Astrocyte of the cerebellum (primary cell): ENCODE measurements around the gene GLCE.
A peak's percentile ranks its signal among the peaks of the same experiment; 100 is the strongest.

Experiments used
- DNase-seq: peaks from one replicate; pipeline ENCODE4 v3.0.0-alpha.2; 2011; ENCODE audit warnings: low read depth
- H3K4me3 ChIP-seq: 2 replicates; pipeline ENCODE4 v1.5.1; 2011; ENCODE audit warnings: mild to moderate bottlenecking, low read depth, low read length, moderate library complexity
- in situ Hi-C: cut with HindIII; loops from 2 replicates; pipeline ENCODE4 v1.10.0; 2017; ENCODE audit warnings: low sequenced_read_pairs
- TF ChIP-seq, protein P1 (sequence below): IDR thresholded peaks from 2 replicates; pipeline ENCODE4 v1.5.1; 2012; ENCODE audit warnings: low read length, low read depth, moderate library complexity, mild to moderate bottlenecking; ENCODE audit errors: missing control alignments

GLCE gene

DNA sequence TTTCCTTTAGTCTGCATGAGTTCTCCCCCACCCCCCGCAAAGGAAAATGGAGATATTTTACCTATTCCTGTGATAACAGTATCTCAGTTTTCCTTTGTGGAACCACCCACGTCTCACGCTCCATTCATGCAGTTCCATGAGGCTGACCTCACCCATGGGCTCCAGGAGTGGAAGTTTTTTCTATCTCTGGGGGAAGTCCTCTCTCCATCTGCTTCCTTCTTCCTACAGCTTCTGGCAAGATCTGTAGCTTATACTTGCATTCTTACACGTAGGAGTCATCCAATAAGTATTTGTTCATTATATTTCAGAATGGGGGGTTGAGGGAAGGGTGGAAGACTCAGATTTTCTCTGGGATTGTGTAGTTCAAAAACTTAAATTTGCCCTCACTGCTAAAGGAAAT lies 5.8 kb upstream of the GLCE start:
- peak; percentile 23 for DNase-seq
- in situ Hi-C loops: no loop called here
- TF ChIP-seq, protein P1, sequence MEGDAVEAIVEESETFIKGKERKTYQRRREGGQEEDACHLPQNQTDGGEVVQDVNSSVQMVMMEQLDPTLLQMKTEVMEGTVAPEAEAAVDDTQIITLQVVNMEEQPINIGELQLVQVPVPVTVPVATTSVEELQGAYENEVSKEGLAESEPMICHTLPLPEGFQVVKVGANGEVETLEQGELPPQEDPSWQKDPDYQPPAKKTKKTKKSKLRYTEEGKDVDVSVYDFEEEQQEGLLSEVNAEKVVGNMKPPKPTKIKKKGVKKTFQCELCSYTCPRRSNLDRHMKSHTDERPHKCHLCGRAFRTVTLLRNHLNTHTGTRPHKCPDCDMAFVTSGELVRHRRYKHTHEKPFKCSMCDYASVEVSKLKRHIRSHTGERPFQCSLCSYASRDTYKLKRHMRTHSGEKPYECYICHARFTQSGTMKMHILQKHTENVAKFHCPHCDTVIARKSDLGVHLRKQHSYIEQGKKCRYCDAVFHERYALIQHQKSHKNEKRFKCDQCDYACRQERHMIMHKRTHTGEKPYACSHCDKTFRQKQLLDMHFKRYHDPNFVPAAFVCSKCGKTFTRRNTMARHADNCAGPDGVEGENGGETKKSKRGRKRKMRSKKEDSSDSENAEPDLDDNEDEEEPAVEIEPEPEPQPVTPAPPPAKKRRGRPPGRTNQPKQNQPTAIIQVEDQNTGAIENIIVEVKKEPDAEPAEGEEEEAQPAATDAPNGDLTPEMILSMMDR: no peak
- H3K4me3 ChIP-seq: no peak overlapping the region

DNA sequence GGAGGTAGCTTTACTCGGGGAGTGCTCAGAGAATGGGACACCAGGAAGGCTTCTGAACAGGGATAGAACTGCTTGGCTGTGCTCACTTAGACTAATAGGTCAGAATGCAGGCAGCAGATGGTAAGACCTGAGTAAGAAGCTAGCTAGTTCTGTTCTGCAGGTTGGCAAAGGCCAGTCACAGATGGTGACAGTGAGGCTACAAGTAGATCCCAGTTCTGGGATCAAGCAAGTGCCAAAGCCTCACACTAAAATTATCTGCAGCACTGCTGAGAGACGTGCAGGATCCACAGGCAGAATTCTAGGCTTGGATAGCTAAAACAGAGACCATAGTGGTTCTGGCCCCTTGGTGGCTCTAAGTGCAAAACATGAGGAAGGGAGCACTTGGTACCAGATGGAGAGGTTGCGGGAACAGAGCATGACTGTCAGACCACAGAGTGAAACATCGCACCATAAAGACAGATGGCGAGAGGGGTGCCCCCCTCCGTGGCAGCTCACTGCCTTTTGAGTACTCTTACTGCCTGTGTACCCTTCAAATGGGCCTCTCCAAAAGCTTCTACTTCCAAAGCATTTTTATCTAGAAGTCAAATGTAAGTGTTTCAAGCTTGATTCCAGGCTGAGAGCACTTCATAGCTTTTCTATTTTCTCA lies 3.6 kb upstream of the GLCE start:
- in situ Hi-C loops: no loop called here
- TF ChIP-seq, protein P1: no peak
- no peak for DNase-seq
- no peak overlapping the region for H3K4me3 ChIP-seq

DNA sequence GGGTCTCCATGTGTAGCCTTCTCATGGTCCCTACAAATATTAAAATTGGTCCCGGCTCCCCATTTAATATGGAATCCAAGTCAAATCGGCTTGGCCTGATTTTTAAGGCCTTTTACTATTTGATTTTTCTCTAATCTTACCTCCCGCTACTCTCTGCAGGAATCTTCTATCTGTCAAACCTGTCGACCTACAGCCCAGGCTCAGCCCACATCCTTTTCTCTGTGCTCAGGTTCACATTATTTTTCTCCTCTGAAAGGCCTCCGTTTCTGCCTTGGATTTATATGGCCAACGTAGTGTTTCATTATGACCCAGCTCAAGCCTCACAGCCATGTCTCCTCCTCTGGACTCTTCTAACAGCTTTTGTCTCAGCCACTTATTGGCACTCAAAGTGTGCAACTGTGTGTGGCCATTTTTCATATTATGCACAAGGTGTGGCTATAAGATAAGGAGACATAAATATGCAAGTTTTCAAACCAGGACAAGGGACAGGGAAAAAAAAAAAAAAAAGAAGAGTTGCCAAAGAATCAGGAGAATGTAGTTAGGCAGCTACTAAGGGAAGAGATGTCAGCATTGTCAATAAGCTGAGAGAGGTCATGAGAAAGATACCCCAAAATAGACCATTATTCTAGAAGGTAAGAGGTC lies 2.1 kb upstream of the GLCE start:
- H3K4me3 ChIP-seq: no peak overlapping the region
- in situ Hi-C loops: no loop called here
- TF ChIP-seq, protein P1: no peak
- DNase-seq: no peak

DNA sequence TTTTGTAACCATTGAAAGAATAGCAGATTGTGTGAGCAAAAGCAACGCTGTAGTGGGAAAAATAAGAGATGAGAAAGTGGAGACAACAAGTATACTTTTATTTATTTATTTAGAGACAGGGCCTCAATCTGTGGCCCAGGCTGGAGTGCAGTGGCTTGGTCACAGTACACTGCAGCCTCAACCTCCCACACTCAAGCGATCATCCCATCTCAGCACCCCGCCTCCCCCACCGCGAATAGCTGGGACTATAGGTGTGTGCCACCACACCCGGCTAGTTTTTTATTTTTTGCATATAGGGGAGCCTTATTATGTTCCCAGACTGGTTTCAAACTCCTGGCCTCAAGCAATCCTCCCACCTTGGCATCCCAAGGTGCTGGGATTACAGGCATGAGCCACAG lies 1.6 kb upstream of the GLCE start:
- in situ Hi-C loops: no loop called here
- no peak for DNase-seq
- TF ChIP-seq, protein P1: no peak
- no peak overlapping the region for H3K4me3 ChIP-seq

DNA sequence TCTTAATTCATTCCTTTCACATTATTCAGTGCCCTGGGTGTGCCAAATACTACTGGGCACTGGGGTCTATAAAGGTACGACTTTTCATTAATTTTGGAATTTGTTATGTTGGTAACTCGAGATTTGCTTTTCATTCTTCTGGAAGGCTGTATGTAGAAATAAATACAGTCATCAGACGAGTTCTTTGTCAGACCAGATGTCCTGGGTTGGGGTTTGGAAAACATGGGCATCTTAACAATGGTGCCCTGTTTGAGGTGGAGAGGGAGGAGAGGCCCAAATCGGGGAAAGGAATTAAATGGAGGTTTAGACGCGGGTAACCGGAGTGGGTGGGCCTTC lies 662 bp upstream of the GLCE start:
- no peak for DNase-seq
- TF ChIP-seq, protein P1: no peak
- in situ Hi-C loops: no loop called here
- H3K4me3 ChIP-seq: peak overlapping the region; percentile 90

DNA sequence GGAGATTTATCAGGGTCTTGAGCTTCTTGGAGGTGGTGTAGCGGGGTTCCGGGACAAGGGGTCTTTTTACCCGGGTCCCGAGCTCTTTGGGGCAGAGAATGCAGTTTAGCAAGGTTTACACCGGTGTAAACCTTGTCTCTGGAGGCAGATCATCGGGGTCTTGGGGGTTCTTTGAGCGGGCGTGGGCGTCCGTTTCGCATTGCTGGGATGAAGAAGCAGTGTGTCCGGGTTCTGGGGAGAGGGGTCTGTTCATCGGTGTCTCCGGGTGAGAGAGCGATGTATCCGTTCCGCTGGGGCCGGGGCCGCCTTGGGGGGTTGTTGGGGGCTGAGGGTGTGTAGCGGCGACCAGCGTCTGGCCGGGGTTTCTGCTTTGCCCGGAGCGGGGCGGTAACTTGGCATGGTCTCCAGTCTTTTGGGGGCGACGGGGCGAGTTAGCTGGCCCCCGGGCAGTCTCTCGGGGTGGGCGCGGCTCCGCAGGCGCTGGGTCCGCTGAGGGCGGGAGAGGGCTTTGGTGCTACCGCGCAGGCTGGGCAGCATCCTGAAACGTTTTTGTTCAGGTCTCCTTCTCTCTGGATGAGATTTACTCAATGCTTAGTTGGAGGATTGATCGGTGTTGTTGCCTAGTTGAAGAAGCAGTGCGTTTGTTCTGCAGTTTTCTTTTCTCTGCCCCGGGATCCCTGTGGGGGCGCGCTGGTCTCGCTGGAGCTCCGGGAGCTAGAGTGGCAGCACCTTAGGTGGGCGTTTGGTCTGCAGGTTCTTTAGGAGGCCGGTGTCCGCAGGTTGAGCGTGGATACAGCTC lies 843 bp downstream of the GLCE start:
- in situ Hi-C loops: no loop called here
- DNase-seq: no peak
- TF ChIP-seq, protein P1: peak; percentile 47
- H3K4me3 ChIP-seq: peak overlapping the region; percentile 90
